HAP-1 (cell line): Measurements from ENCODE around the gene NR1H4.

ENCODE experiments used
- DNase-seq, 2 experiments: peaks; one replicate each; pipeline ENCODE4 v3.0.0-alpha.2; 2016 to 2020; ENCODE audit warnings: low spot score in 2 of 2
- H3K27me3 ChIP-seq: fragments of 250-450 bp; sonication (Bioruptor Pico); 2 replicates; pipeline ENCODE4 v1.5.1; 2020; ENCODE audit warnings: low read depth, mild to moderate bottlenecking, moderate library complexity
- H3K36me3 ChIP-seq: fragments of 250-450 bp; sonication (Bioruptor Pico); replicated peaks from 2 replicates; pipeline ENCODE4 v1.5.1; 2020; ENCODE audit warnings: mild to moderate bottlenecking
- H3K4me1 ChIP-seq: fragments of 250-450 bp; sonication (Bioruptor Pico); 2 replicates; pipeline ENCODE4 v1.5.1; 2020; ENCODE audit warnings: mild to moderate bottlenecking
- H3K4me3 ChIP-seq: fragments of 250-450 bp; sonication (Bioruptor Pico); 2 replicates; pipeline ENCODE4 v1.5.1; 2020; ENCODE audit warnings: mild to moderate bottlenecking, moderate library complexity
- H3K9me3 ChIP-seq: fragments of 250-450 bp; sonication (Bioruptor Pico); 2 replicates; pipeline ENCODE4 v1.5.1; 2020; ENCODE audit warnings: mild to moderate bottlenecking, moderate library complexity
- in situ Hi-C: fragments of 300-500 bp; cut with MboI; formaldehyde crosslinking; loops from 3 replicates; pipeline ENCODE4 v1.14.3; 2020; ENCODE audit warnings: low sequenced_read_pairs, inconsistent platforms, mixed read lengths

The NR1H4 gene

DNA sequence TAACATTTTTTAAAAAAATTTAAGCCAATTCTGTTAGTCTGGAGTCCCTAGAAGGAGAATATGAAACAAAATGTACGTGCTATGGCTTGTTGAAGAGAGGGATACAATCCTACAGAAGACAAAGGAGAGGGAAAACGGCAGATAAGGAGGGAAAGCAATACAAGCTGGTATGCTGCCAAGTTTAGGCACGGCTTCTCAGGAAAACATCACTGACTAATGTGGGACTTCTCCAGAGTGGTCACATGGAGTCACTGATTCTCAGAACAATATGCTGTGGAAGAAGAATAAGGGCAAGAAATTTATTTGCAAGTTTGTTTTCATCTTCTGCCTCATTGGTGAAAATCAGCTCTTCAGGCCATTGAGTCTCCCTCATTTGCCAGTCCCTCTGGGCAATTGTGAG lies 22.9 kb upstream of the NR1H4 start:
- H3K9me3 ChIP-seq = no peaks in the 10 kb centered on the region
- H3K4me1 ChIP-seq = no peaks in the 10 kb centered on the region
- DNase-seq = no peak
- in situ Hi-C loops = no loop called here
- H3K36me3 ChIP-seq = no peaks in the 10 kb centered on the region
- no peaks in the 10 kb centered on the region for H3K27me3 ChIP-seq
- no peak overlapping the region for H3K4me3 ChIP-seq

GRCh38 chr12:100453951-100454350 lies 19.7 kb upstream of the NR1H4 start:
- no peak for DNase-seq
- Histone ChIP-seq H3K36me3 (no peaks in the 10 kb centered on the region), H3K9me3 (no peaks in the 10 kb centered on the region), H3K27me3 (no peaks in the 10 kb centered on the region), H3K4me3 (no peak overlapping the region), H3K4me1 (no peaks in the 10 kb centered on the region)
- in situ Hi-C loops = no loop called here

DNA sequence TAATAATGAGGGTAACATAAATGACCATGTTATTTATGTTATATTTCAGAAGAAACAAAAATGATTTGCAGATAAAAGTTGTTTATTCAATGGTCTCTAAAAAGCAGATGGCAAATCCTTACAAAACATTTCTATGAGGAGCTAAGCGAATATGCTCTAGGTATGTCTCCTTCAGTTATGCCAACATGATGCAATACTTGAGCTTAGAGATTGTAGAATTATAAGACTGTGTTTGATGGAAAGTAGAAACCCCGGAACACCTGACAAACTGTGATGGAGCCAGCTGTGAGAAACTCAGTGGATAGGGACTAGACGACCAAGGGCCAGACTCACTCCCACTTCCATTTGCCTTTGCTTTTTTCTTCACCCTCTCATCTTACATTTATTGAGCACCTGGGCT lies 17.8 kb upstream of the NR1H4 start:
- Histone ChIP-seq H3K4me1 (no peaks in the 10 kb centered on the region), H3K27me3 (no peaks in the 10 kb centered on the region), H3K4me3 (no peak overlapping the region), H3K36me3 (no peaks in the 10 kb centered on the region), H3K9me3 (no peaks in the 10 kb centered on the region)
- in situ Hi-C loops = no loop called here
- no peak for DNase-seq

GRCh38 chr12:100458191-100458590 lies 15.5 kb upstream of the NR1H4 start:
- H3K9me3 ChIP-seq = no peaks in the 10 kb centered on the region
- no peaks in the 10 kb centered on the region for H3K4me1 ChIP-seq
- no peak overlapping the region for H3K4me3 ChIP-seq
- H3K27me3 ChIP-seq = no peaks in the 10 kb centered on the region
- no peak for DNase-seq
- no peaks in the 10 kb centered on the region for H3K36me3 ChIP-seq
- in situ Hi-C loops = no loop called here

- in situ Hi-C loops = no loop called here
- H3K36me3 ChIP-seq = no peaks in the 10 kb centered on the region
- peak in 1 of 2 experiments; percentile 17 for DNase-seq
- H3K4me3 ChIP-seq = no peak overlapping the region
- H3K27me3 ChIP-seq = no peaks in the 10 kb centered on the region
- no peaks in the 10 kb centered on the region for H3K9me3 ChIP-seq
- H3K4me1 ChIP-seq = no peaks in the 10 kb centered on the region
Observed at GRCh38 chr12:100460702-100461101, 13.0 kb upstream of the NR1H4 start.

- no peak overlapping the region for H3K4me3 ChIP-seq
- H3K4me1 ChIP-seq = no peaks in the 10 kb centered on the region
- in situ Hi-C loops = no loop called here
- no peak for DNase-seq
- H3K27me3 ChIP-seq = no peaks in the 10 kb centered on the region
- H3K9me3 ChIP-seq = no peaks in the 10 kb centered on the region
- H3K36me3 ChIP-seq = no peaks in the 10 kb centered on the region
Observed at GRCh38 chr12:100461330-100461973, 12.2 kb upstream of the NR1H4 start.

DNA sequence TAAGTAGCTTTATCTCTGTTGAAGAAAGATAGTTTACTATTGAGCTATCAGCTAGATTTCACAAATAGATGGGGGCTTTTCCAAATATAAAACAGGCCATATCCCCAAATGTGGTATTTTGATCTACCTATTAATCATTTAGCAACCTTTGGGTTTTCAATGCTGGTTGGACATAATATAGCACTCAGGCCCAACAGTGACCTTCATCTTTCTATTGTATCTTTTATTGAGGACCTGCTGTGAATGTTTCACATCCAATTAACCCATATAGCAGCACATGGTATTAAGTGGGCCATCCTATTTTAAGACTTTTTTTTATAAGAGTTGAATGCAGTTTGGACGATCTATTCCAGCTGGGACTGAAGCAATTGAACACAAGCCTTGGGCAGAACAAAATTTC lies 10.0 kb upstream of the NR1H4 start:
- no peak for DNase-seq
- H3K9me3 ChIP-seq = no peaks in the 10 kb centered on the region
- no peaks in the 10 kb centered on the region for H3K36me3 ChIP-seq
- H3K4me1 ChIP-seq = peaks cover 4% of the 10 kb centered on the region
- H3K4me3 ChIP-seq = no peak overlapping the region
- no peaks in the 10 kb centered on the region for H3K27me3 ChIP-seq
- in situ Hi-C loops = no loop called here

DNA sequence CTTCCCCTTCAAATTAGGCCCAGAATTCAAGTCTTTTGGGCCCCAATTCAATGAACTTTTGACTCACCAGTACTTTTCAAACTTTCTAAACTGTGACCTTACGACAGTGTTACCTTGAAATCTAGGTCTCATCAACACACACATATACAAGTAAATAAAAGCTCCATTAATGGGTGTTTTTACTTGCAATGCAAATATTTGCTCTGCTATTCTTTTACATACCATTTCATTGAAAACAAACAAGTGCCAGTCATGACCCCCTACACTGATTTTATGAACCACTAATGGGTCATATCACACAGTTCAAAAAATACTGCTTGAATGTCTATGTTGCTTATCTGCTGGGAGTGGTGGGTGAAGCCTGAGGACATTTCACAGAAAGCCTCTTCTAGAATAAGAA lies 9.1 kb upstream of the NR1H4 start:
- in situ Hi-C loops = no loop called here
- no peaks in the 10 kb centered on the region for H3K36me3 ChIP-seq
- H3K9me3 ChIP-seq = no peaks in the 10 kb centered on the region
- H3K27me3 ChIP-seq = no peaks in the 10 kb centered on the region
- H3K4me1 ChIP-seq = peaks cover 13% of the 10 kb centered on the region
- no peak overlapping the region for H3K4me3 ChIP-seq
- no peak for DNase-seq

GRCh38 chr12:100468126-100468525 lies 5.5 kb upstream of the NR1H4 start:
- no peaks in the 10 kb centered on the region for H3K9me3 ChIP-seq
- H3K36me3 ChIP-seq = no peaks in the 10 kb centered on the region
- H3K4me1 ChIP-seq = peaks cover 19% of the 10 kb centered on the region
- in situ Hi-C loops = no loop called here
- DNase-seq = peak; percentile 38 to 56
- no peak overlapping the region for H3K4me3 ChIP-seq
- H3K27me3 ChIP-seq = no peaks in the 10 kb centered on the region

DNA sequence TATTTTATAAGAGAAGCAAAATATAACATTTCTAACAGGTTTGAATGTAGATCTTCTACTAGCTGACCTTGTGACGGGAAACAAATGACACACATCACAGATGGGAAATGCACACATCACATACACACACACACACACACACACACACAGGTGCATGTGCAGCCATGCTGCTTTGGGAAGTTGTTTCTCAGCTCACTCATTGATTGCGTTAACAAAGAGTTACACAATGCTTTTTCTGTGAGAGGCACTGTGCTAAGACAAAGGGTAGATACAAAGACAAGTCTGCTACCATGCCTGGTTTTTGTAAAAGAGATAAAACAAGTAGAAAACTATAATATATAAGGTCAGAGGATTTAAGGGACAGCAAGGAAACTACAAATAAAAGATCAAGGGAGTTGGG lies 1.3 kb upstream of the NR1H4 start:
- no peaks in the 10 kb centered on the region for H3K27me3 ChIP-seq
- DNase-seq = no peak
- in situ Hi-C loops = no loop called here

DNA sequence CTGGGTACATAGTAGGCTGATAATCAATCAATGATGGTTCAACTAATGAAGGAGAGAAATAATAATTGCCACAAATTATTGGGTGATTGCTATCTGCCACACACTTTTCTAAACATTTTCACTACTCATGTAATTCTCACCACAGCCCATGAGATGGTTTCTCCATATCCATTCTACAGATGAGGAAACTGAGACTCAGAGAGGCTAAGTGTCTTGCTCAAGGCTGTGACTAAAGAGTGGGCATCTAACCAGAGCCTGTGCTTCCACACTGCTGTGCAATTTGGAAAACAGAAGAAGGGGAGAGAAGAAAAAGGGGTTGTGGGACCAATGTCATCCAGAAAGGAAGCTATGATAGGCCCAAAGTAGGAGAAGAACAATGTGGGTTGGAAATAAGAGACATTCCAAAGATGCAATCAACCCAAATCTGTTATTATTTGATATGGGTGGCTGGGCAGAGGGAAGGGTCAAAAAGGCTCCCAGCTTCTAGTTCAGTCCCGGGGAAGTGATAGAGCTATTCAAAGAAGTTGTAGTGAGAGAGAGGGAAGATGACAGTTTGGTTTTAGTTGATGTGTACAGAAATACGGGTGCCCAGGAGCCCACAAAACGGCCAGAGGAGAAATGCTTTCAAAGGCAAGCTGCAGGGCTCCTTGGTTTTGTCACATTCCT lies 483 bp upstream of the NR1H4 start:
- peaks cover 19% of the 10 kb centered on the region for H3K4me1 ChIP-seq
- no peaks in the 10 kb centered on the region for H3K36me3 ChIP-seq
- no peak for DNase-seq
- in situ Hi-C loops = no loop called here
- H3K27me3 ChIP-seq = no peaks in the 10 kb centered on the region
- no peaks in the 10 kb centered on the region for H3K9me3 ChIP-seq
- H3K4me3 ChIP-seq = no peak overlapping the region

More for the DNA sequence above, 1.3 kb upstream of the NR1H4 start:
- Histone ChIP-seq H3K4me3 (no peak overlapping the region), H3K4me1 (peaks cover 19% of the 10 kb centered on the region), H3K36me3 (no peaks in the 10 kb centered on the region), H3K9me3 (no peaks in the 10 kb centered on the region)

DNA sequence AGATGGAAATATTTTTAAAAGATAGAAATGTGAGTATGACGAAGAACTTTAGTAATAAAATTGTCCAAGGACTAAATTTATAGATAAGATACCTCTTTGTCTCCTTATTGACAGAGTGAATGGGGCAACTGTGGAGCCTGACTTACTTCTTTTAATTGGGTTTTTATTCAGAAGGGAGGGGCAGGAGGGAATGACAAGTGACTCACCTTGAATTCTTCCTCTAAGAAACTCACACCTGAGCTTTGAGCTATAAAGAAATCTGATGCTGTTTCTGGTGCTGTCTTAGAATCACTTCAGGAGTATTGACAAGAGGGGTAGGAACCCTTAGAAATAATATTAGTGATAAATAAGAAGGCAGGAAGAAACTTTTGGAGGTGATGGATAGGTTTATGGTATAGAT lies 951 bp downstream of the NR1H4 start:
- H3K4me1 ChIP-seq = peaks cover 5% of the 10 kb centered on the region
- no peaks in the 10 kb centered on the region for H3K27me3 ChIP-seq
- in situ Hi-C loops = no loop called here
- H3K4me3 ChIP-seq = no peak overlapping the region
- no peaks in the 10 kb centered on the region for H3K36me3 ChIP-seq
- no peak for DNase-seq
- H3K9me3 ChIP-seq = no peaks in the 10 kb centered on the region

DNA sequence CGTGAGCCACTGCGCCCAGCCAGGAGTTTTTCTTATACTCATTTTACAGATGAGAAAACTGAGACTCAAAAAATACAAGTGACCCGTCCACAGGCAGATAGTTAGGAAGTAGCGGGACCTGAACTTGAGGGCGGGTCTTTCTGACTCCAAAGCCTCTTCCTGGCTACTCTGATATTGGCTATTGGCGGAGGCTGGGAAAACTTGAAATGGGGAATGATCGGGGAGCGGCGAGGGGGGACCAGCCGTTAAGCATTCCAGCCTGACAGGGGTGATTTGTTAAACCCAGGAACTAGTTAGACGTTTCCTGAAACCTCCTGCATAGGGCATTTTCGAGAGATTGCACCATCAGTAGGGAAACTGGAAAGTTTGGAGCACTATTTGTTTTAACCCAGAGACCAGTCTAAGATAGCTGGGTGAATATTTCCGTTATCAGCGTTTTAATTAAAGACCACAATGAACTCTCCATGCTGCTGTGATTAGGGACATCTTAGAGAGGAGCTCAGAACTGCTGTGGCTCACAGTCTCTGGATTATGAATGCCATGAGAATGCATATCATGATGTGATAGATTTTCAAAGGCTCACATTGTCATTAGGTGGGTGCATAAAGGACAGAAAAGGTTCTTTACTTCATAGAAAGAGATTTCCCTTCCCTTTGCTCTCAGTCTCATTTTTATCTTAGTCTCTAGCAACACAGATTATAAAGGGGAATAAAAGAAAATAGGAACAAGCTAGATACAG lies 2.5 kb downstream of the NR1H4 start:
- H3K27me3 ChIP-seq = no peaks in the 10 kb centered on the region
- no peak for DNase-seq
- no peaks in the 10 kb centered on the region for H3K4me1 ChIP-seq
- H3K36me3 ChIP-seq = no peaks in the 10 kb centered on the region
- no peak overlapping the region for H3K4me3 ChIP-seq
- in situ Hi-C loops = no loop called here
- H3K9me3 ChIP-seq = no peaks in the 10 kb centered on the region

GRCh38 chr12:100481021-100481420 lies 7.4 kb downstream of the NR1H4 start:
- in situ Hi-C loops = no loop called here
- Histone ChIP-seq H3K36me3 (no peaks in the 10 kb centered on the region), H3K4me1 (no peaks in the 10 kb centered on the region), H3K9me3 (no peaks in the 10 kb centered on the region), H3K27me3 (no peaks in the 10 kb centered on the region), H3K4me3 (no peak overlapping the region)
- no peak for DNase-seq
